HepG2 (cell line): ENCODE results near the gene NCOA5. TPM values are rescaled to one million over a fixed set of nuclear protein-coding genes. Genes with fewer than 3 reads are reported as not detected.

Experiments used
- ATF2 ChIP-seq: sonication (generic); formaldehyde crosslinking; IDR thresholded peaks from 2 replicates; pipeline ENCODE4 v1.4.0; 2020; ENCODE audit warnings: missing genetic modification reagents
- CBFB ChIP-seq: sonication (generic); formaldehyde crosslinking; IDR thresholded peaks from 2 replicates; pipeline ENCODE4 v1.4.0; 2020; ENCODE audit warnings: missing genetic modification reagents
- CENPT ChIP-seq: sonication (generic); formaldehyde crosslinking; IDR thresholded peaks from 2 replicates; pipeline ENCODE4 v1.8.0; 2022; ENCODE audit warnings: low read depth, mild to moderate bottlenecking, moderate library complexity, missing genetic modification reagents
- ETV6 ChIP-seq: sonication (generic); formaldehyde crosslinking; conservative IDR thresholded peaks from 2 replicates; pipeline ENCODE4 v1.4.0; 2020; ENCODE audit warnings: missing genetic modification reagents
- FOXP1 ChIP-seq, 2 experiments: fragments of 450-650 bp in 1 of 2; IDR thresholded peaks; 2 replicates each; pipeline ENCODE4 v1.6.1; 2017 to 2018; ENCODE audit warnings: antibody characterized with exemption in 1 of 2
- GTF3A ChIP-seq: sonication (generic); formaldehyde crosslinking; conservative IDR thresholded peaks from 2 replicates; pipeline ENCODE4 v1.4.0; 2020; ENCODE audit warnings: mild to moderate bottlenecking, missing genetic modification reagents
- HDAC2 ChIP-seq: sonication (generic); formaldehyde crosslinking; IDR thresholded peaks from 2 replicates; pipeline ENCODE4 v1.4.0; 2020; ENCODE audit warnings: missing genetic modification reagents
- HES4 ChIP-seq: sonication (generic); formaldehyde crosslinking; IDR thresholded peaks from 2 replicates; pipeline ENCODE4 v1.9.0; 2021; ENCODE audit warnings: mild to moderate bottlenecking, missing genetic modification reagents, borderline replicate concordance
- IKZF1 ChIP-seq: fragments of 450-650 bp; IDR thresholded peaks from 2 replicates; pipeline ENCODE4 v1.7.1; 2016
- JUND ChIP-seq: sonication (generic); formaldehyde crosslinking; IDR thresholded peaks from 2 replicates; pipeline ENCODE4 v1.8.0; 2022; ENCODE audit warnings: mild to moderate bottlenecking, missing genetic modification reagents
- KDM4B ChIP-seq: sonication (generic); formaldehyde crosslinking; IDR thresholded peaks from 2 replicates; pipeline ENCODE4 v1.4.0; 2020; ENCODE audit warnings: missing genetic modification reagents
- LCORL ChIP-seq, 2 experiments: fragments of 450-650 bp in 1 of 2; sonication (generic) in 1 of 2; formaldehyde crosslinking in 1 of 2; IDR thresholded peaks; 2 replicates each; pipeline versions ENCODE4 v1.5.0 to v1.6.1; 2017 to 2020; ENCODE audit warnings: antibody characterized with exemption in 1 of 2, missing genetic modification reagents in 1 of 2
- NFATC3 ChIP-seq: sonication (generic); formaldehyde crosslinking; IDR thresholded peaks from 2 replicates; pipeline ENCODE4 v1.5.1; 2020; ENCODE audit warnings: mild to moderate bottlenecking, missing genetic modification reagents
- RBM39 ChIP-seq: fragments of 200-400 bp; formaldehyde crosslinking; IDR thresholded peaks from one replicate; pipeline ENCODE4 v1.6.1; 2018; ENCODE audit warnings: antibody characterized with exemption, mild to moderate bottlenecking, low read depth, low read length; ENCODE audit not compliant: poor library complexity, severe bottlenecking
- ZNF24 ChIP-seq: fragments of 450-650 bp; IDR thresholded peaks from 2 replicates; pipeline ENCODE4 v1.6.1; 2017; ENCODE audit warnings: antibody characterized with exemption, mild to moderate bottlenecking
- ZNF280B ChIP-seq: sonication (generic); formaldehyde crosslinking; IDR thresholded peaks from 2 replicates; pipeline ENCODE4 v1.5.0; 2020; ENCODE audit warnings: missing genetic modification reagents, mild to moderate bottlenecking, borderline replicate concordance
- ZNF431 ChIP-seq: sonication (generic); formaldehyde crosslinking; IDR thresholded peaks from 2 replicates; pipeline ENCODE4 v1.9.0; 2022; ENCODE audit warnings: missing genetic modification reagents, low read depth, mild to moderate bottlenecking, borderline replicate concordance
- ZNF713 ChIP-seq: sonication (generic); formaldehyde crosslinking; IDR thresholded peaks from 2 replicates; pipeline ENCODE4 v1.4.0; 2020; ENCODE audit warnings: mild to moderate bottlenecking, missing genetic modification reagents
- ZNF816 ChIP-seq: sonication (generic); formaldehyde crosslinking; IDR thresholded peaks from 2 replicates; pipeline ENCODE4 v1.8.0; 2022; ENCODE audit warnings: missing genetic modification reagents, mild to moderate bottlenecking, borderline replicate concordance
- ZSCAN29 ChIP-seq: sonication (generic); formaldehyde crosslinking; conservative IDR thresholded peaks from 2 replicates; pipeline ENCODE4 v1.4.0; 2020; ENCODE audit warnings: mild to moderate bottlenecking, missing genetic modification reagents
- polyA plus RNA-seq, 8 experiments: library from polyadenylated mRNA; depleted of rRNA in 3 of 8; stranded (reverse) in 7 of 8; unstranded in 1 of 8; fragments of >200 nt; fragmentation: Illumina TruSeq in 4 of 8; extraction: Trizol in 4 of 8; gene quantifications; 2 replicates each; pipeline versions ENCODE4 v1.2.1 to v1.2.3, GENCODE V29; 2011 to 2016; ENCODE audit warnings: low read depth in 4 of 8, missing spikeins in 1 of 8, mixed read lengths in 1 of 8; ENCODE audit not compliant: insufficient read depth in 1 of 8
- total RNA-seq, 5 experiments: library from RNA; depleted of rRNA; stranded (reverse); fragments of >200 nt; fragmentation: Illumina TruSeq; extraction: Trizol; gene quantifications; 2 replicates each; pipeline ENCODE4 v1.2.3, GENCODE V29; 2016; ENCODE audit warnings: low read depth in 1 of 5
- TF ChIP-seq, protein P1 (sequence below): sonication (generic); formaldehyde crosslinking; conservative IDR thresholded peaks from 2 replicates; pipeline ENCODE4 v1.8.0; 2022; ENCODE audit warnings: low read depth, missing genetic modification reagents
- TF ChIP-seq, protein P2 (sequence below): sonication (generic); formaldehyde crosslinking; IDR thresholded peaks from 2 replicates; pipeline ENCODE4 v1.4.0; 2020; ENCODE audit warnings: missing genetic modification reagents

NCOA5 gene
- total and polyA plus RNA-seq, 2 of the 13 experiments (the other 11 are each of a cell fraction or from before 2014, with no cell fraction given) = 16.5 to 28.4 TPM

DNA sequence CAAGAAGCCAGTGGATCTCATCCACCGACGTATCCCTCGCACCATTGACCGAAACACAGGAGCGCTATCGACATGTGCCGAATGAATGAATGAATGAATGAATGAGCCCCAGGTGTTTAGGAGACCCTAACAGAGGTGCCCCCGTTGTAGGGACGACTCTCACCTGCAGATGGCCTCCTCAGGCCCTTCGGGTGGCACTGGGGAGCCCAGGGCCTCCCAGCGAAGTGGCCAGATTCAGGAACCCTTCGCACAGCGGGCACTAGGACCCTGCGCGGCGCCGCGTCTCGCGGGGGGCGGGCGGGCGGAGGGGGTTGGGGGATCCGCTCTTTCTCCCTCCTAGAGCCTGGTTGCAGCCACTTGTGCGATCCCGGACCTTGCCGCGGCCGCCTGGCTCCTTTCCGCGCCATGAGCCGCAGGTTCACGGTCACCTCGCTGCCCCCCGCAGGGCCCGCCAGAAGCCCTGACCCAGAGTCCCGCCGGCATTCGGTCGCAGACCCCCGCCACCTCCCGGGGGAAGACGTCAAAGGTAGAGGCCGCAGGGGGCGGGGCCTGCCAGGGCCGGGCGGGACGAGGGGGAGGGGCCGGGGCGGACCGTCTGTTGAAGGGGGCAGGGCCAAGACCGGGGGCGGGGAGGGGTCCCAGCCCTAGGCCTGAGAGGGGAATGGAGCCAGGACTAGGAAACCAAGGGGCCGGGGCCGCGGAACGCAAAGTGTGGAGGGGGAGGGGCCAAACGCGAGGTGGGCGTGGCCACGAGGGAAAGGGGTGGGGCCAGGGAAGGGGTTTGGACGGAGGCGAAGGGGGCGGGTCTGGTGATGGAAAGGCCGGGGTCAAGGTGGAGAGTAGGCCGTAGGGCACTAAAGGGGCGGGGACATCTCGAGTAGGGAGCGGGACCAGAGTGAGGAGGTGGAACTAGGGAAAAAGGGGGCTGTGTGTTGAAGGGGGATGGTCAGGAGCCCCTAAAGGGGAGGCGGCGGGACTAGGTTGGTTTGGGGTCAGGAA is 68.1 kb downstream of the NCOA5 start (continued):
- TF ChIP-seq, protein P1, sequence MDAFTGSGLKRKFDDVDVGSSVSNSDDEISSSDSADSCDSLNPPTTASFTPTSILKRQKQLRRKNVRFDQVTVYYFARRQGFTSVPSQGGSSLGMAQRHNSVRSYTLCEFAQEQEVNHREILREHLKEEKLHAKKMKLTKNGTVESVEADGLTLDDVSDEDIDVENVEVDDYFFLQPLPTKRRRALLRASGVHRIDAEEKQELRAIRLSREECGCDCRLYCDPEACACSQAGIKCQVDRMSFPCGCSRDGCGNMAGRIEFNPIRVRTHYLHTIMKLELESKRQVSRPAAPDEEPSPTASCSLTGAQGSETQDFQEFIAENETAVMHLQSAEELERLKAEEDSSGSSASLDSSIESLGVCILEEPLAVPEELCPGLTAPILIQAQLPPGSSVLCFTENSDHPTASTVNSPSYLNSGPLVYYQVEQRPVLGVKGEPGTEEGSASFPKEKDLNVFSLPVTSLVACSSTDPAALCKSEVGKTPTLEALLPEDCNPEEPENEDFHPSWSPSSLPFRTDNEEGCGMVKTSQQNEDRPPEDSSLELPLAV = no peak
- TF ChIP-seq ATF2 (peak; percentile 32; the same call in 1 of the 2 replicates), ZSCAN29 (CRISPR knock-in tag) (no peak), FOXP1 (IDR thresholded peaks at IDR 0.05) (no peak), FOXP1 (CRISPR knock-in tag; IDR thresholded peaks at IDR 0.05) (no peak), ZNF816 (peak; percentile 23; the same call in 1 of the 2 replicates), IKZF1 (no peak), ZNF280B (0 out of 2 replicates have a peak, but pooled peaks have one; percentile 73), LCORL (IDR thresholded peaks at IDR 0.05) (no peak), LCORL (CRISPR knock-in tag; IDR thresholded peaks at IDR 0.05) (no peak; the same call in 1 of the 2 replicates), NFATC3 (CRISPR knock-in tag) (no peak), HES4 (peak; percentile 77; the same call in 1 of the 2 replicates), ZNF24 (peak; percentile 97), RBM39 (peak; percentile 44), GTF3A (CRISPR knock-in tag) (no peak), ETV6 (CRISPR knock-in tag) (0 out of 2 replicates have a peak, but pooled peaks have one; percentile 47), ZNF713 (CRISPR knock-in tag) (no peak), HDAC2 (peak; percentile 40; the same call in 1 of the 2 replicates), CBFB (no peak), JUND (CRISPR knock-in tag) (no peak), CENPT (CRISPR knock-in tag) (no peak), ZNF431 (CRISPR knock-in tag) (no peak), KDM4B (CRISPR knock-in tag) (no peak)
- TF ChIP-seq, protein P2, sequence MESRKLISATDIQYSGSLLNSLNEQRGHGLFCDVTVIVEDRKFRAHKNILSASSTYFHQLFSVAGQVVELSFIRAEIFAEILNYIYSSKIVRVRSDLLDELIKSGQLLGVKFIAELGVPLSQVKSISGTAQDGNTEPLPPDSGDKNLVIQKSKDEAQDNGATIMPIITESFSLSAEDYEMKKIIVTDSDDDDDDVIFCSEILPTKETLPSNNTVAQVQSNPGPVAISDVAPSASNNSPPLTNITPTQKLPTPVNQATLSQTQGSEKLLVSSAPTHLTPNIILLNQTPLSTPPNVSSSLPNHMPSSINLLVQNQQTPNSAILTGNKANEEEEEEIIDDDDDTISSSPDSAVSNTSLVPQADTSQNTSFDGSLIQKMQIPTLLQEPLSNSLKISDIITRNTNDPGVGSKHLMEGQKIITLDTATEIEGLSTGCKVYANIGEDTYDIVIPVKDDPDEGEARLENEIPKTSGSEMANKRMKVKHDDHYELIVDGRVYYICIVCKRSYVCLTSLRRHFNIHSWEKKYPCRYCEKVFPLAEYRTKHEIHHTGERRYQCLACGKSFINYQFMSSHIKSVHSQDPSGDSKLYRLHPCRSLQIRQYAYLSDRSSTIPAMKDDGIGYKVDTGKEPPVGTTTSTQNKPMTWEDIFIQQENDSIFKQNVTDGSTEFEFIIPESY (CRISPR knock-in tag) = no peak
